ENCODE measurements around the gene PHF5A. TPM values are rescaled to one million over a fixed set of nuclear protein-coding genes. Genes with fewer than 3 reads are reported as not detected.

PHF5A gene
- total RNA-seq, 1 donor from 2014 or later, result 20.2 TPM

- DNase-seq (no peak), ATAC-seq (no peak)
- intact Hi-C loops (cut with micrococcal nuclease), result no loop called here
These were observed 36.8 kb downstream of the PHF5A start for GRCh38 chr22:41431656-41432055.

DNA sequence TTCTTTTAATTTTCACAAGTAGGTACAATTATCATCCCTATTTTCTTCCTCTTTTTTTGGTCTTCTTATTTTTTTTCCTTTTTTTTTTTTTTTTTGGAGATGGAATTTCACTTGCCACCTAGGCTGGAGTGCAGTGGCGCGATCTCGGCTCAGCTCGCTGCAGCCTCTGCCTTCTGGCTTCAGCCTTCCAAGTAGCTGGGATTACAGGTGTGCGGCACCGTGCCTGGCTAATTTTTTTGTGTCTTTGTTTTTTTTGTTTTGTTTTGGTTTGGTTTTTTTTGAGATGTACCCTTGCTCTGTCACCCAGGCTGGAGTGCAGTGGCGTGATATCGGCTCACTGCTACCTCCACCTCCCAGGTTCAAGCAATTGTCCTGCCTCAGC lies 38.5 kb downstream of the PHF5A start:
- DNase-seq (no peak), ATAC-seq (no peak)
- intact Hi-C loops (cut with micrococcal nuclease), result no loop called here

DNA sequence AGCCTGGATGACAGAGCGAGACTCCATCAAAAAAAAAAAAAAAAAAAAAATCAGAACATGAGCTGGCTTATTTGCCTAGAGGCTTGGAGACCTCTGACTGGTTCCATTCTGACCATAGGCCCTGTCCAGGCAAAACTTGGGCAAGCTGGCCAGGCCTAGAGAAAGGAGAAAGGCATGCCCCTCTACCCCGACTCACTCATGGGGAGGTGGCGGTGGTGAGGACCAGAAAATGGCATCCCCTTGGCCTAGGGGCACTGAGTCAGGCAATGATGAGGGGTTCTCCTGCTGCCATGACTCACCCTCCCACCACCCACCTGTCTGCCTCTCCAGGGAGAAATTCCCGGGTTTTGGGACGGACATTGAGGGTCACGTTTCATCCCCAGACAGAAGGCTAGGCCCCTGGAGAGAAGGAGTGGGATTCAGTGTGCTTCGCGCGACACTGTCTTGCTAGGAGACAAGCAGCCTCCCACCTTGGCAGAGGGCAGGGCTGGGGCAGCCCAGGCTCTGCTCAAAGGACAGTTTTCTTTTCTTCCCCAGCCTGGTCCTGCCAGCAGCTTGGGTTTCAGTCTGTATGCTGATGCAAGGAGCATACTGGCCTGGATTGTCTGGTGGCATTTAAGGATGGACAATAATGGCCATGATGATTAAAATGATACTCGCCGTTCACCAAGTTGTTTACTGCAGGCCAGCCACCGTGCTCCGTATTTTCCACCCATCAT lies 39.1 kb downstream of the PHF5A start:
- intact Hi-C loops (cut with micrococcal nuclease), result no loop called here
- ATAC-seq, result no peak
- no peak for DNase-seq

DNA sequence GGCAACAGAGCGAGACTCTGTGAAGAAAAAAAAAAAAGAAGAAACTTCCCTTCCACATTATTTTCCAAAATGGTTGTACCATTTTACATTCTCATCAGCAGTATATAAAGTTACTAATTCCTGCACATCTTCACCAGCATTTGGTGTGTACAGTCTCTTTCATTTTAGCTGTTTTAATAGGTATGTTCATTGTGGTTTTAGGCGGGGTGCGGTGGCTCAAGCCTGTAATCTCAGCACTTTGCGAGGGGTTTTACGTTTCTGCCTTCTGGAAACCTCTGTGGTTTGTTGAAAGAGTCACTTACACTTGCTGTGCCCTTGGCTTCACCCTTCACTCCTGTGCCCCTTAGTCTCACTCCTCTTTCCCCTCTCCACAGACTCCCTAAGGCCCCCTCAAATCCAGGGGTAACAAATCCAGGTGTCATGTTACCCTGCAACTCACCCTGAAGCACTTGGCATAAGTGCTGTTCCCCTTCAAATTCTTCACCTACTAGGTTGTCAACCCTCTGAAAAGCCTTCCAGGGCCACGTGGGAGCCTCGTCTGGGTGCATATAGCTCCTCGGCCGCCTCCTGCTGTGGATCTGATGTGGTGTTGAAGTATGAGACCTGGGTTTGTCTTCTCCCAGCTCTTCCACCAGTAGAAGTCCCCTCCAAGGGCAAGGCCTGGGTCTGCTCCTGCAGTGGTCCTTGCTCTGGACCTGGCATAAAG lies 42.7 kb downstream of the PHF5A start:
- intact Hi-C loops (cut with micrococcal nuclease), result no loop called here
- DNase-seq (no peak), ATAC-seq (no peak)

DNA sequence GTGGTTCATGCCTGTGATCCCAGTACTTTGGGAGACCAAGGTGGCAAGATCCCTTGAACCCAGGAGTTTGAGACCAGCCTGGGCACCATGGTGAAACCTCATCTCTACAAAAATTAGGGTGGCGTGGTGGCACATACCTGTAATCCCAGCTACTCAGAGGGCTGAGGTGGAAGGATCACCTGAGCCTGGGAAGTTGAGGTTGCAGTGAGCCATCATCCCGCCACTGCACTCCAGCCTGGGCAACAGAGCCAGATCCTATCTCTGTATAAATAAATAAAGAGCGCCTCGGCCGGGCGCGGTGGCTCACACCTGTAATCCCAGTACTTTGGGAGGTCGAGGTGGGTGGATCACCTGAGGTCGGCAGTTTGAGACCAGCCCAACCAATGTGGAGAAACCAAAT lies 49.8 kb downstream of the PHF5A start:
- no peak for DNase-seq
- intact Hi-C loops (cut with micrococcal nuclease), result no loop called here
- ATAC-seq, result no peak

DNA sequence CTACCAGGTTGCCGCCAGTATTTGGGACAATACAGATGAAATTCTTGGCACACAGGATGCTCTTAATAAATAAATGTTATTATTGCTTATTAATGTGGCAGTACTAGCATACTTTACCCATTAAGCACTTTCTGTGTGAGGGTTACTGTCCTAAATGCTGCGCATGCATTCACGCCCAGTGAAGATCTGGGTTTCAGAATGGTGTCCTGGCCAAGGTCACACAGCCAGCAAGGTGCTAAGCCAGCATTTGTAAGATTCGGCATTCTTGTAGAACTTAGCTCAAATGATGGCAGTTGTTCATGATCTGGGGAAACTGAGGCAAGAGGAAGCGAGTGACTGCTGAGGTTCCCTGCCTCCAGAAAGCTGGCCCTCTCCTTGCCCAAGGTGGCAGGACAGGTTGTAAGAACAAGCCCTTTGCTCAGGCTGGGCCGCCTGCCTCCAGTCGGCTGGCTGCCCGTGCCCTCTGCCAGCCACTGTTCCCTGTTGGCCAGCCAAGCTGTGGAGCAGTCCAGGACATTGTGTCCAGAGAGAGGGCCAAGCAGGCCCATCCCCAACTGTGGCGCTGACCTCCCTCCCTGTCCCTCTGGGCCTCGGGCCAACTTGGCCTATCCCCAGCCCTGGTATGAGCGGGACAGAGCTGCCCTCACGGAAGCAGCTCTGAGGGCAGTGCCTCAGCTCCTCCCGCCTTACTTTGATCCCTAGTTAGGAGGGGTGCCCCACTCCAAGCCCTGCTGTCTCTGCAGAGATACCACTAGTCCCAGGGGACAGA lies 50.7 kb downstream of the PHF5A start:
- intact Hi-C loops (cut with micrococcal nuclease), result no loop called here
- DNase-seq, result peak; percentile 96
- ATAC-seq, result peak; percentile 69

- intact Hi-C loops (cut with micrococcal nuclease), result no loop called here
- ATAC-seq, result no peak
- no peak for DNase-seq
These were observed 52.9 kb downstream of the PHF5A start for GRCh38 chr22:41415554-41415953.

GRCh38 chr22:41411021-41411851 lies 57.3 kb downstream of the PHF5A start:
- peak; percentile 37 for ATAC-seq
- intact Hi-C loops (cut with micrococcal nuclease), result no loop called here
- peak; percentile 54 for DNase-seq

DNA sequence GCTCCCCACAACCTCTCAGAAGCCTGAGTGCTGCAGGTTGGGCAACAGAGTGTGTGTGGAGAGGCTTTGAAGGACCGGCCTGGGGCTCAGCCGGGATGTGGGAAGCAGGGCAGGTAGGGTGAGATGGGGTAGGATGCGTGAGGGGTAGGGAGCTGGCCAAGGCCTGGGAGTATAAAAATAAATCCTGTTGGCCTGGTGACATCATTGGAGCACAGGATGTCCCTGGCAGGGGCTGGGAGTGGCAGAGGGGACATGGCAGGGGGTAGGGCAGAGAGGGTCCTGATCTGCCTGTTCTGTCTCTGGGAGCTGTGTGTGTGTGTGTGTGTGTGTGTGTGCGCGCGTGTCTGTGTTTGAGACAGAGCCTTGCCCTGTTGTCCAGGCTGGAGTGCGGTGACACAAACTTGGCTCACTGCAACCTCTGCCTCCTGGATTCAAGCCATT lies 58.2 kb downstream of the PHF5A start:
- ATAC-seq (peak; percentile 69), DNase-seq (peak; percentile 83)
- intact Hi-C loops (cut with micrococcal nuclease), result no loop called here

Other genes starting within 250 kb of the PHF5A start
- 25.4 TPM for gene CHADL, start 227.8 kb downstream of the PHF5A start, total RNA-seq
- gene RANGAP1, start 182.5 kb downstream of the PHF5A start, total RNA-seq, result 46.2 TPM
- gene ZC3H7B, start 167.2 kb downstream of the PHF5A start, total RNA-seq, result 47.6 TPM
- gene TEF, start 86.8 kb downstream of the PHF5A start, total RNA-seq, result 25.4 TPM
- gene TOB2, start 21.9 kb downstream of the PHF5A start, total RNA-seq, result 71.8 TPM
- gene ACO2, start 425 bp upstream of the PHF5A start, total RNA-seq, result 887 TPM
- gene POLR3H, start 75.8 kb upstream of the PHF5A start, total RNA-seq, result 17.9 TPM
- 223 TPM for gene CSDC2, start 92.3 kb upstream of the PHF5A start, total RNA-seq
- gene PMM1, start 121.1 kb upstream of the PHF5A start, total RNA-seq, result 12.9 TPM
- 53.6 TPM for gene DESI1, start 152.4 kb upstream of the PHF5A start, total RNA-seq
- 172 TPM for gene XRCC6, start 152.6 kb upstream of the PHF5A start, total RNA-seq
- 229 TPM for gene SNU13, start 220.2 kb upstream of the PHF5A start, total RNA-seq
- gene MEI1, start 230.8 kb upstream of the PHF5A start, total RNA-seq, result 0.57 TPM